Mononuclear cell (primary cell): ENCODE measurements around the gene TEX35. TPM values are rescaled to one million over a fixed set of nuclear protein-coding genes. Genes with fewer than 3 reads are reported as not detected.
"Not testable (repeated sequence)": the region's sequence is repeated elsewhere in the genome, so short reads cannot be mapped to it uniquely, and the experiment has no call there.

Experiments
- H3K27me3 ChIP-seq: 2 replicates; pipeline ENCODE4 v1.6.0; 2011; ENCODE audit warnings: low read length, control low read depth; ENCODE audit not compliant: insufficient read depth
- H3K4me1 ChIP-seq: 2 replicates; pipeline ENCODE4 v1.5.1; 2011; ENCODE audit warnings: mild to moderate bottlenecking, low read length, control low read depth; ENCODE audit not compliant: insufficient read depth
- H3K4me3 ChIP-seq: 2 replicates; pipeline ENCODE4 v1.5.1; 2011; ENCODE audit warnings: mild to moderate bottlenecking, low read length, moderate library complexity
- H3K9me3 ChIP-seq: 2 replicates; pipeline ENCODE4 v1.5.1; 2011; ENCODE audit warnings: low read depth, mild to moderate bottlenecking, control low read depth, low read length
- total RNA-seq: library from RNA; depleted of rRNA; stranded (reverse); fragments of >200 nt; gene quantifications from one replicate; pipeline ENCODE4 v1.2.3, GENCODE V29; 2012

Gene TEX35
- total RNA-seq, 1 donor: under 0.01 TPM

GRCh38 chr1:178558816-178559215, 45.9 kb downstream of the TEX35 start:
- H3K27me3 ChIP-seq, H3K4me3 ChIP-seq, H3K9me3 ChIP-seq, H3K4me1 ChIP-seq: not testable (repeated sequence)

GRCh38 chr1:178560871-178561376, 48.0 kb downstream of the TEX35 start:
- Histone ChIP-seq H3K4me1 (no peaks in the 10 kb centered on the region), H3K27me3 (no peaks in the 10 kb centered on the region), H3K9me3 (no peaks in the 10 kb centered on the region), H3K4me3 (no peak overlapping the region)

GRCh38 chr1:178563099-178563820, 50.4 kb downstream of the TEX35 start:
- no peaks in the 10 kb centered on the region for H3K27me3 ChIP-seq
- H3K4me1 ChIP-seq: no peaks in the 10 kb centered on the region
- H3K4me3 ChIP-seq: no peak overlapping the region
- H3K9me3 ChIP-seq: no peaks in the 10 kb centered on the region

DNA sequence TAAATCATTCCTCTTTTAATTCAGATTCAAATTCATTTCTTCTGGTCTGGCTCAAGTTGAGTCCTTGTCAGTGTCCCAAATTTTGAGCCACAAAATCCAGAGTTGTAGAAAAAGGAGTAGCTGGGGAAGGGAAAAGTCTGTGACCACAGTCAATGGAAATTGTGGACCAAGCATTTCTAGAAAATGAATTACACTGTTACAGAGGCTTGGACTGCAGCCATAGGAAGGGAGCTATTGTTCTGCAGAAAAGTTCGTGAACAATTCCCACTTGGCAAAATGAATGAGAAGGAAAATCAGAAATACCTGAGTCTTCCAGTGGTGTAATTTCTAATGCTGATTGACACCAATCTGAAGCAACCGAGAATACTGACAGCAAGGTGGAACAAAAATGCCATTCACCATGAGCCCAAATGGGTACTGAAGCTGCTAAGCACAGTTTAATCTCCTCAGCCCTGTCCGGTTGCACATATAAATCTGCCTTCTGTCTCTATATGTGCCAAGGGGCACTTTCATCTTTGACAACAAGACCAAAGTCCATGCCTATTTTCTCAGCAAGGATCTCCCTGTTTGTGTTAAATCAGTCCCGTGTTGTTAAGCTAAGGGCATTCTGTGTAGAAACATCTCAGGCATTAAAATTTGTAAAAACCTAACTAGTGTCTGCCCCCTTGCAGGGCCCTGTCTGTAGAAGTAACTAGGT, 51.3 kb downstream of the TEX35 start:
- Histone ChIP-seq H3K27me3 (no peaks in the 10 kb centered on the region), H3K9me3 (no peaks in the 10 kb centered on the region), H3K4me1 (no peaks in the 10 kb centered on the region), H3K4me3 (no peak overlapping the region)

DNA sequence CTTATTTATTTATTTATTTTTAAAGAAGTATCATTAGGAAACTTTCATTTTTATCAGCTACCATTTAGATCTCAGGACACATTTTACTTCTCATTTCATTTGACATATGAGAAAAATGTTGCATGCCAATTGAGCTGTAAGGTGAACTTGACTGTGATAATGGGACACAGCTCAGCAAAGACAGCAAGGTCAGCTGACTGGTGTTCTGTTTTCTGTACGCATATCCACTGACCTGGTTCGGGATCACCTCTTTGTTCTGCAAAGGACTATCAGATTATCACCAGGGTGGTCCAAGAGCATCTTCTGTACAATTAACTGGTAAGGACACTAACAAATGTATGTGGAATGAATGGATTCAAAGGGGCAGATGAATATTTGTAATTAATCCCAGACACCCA, 51.9 kb downstream of the TEX35 start:
- H3K9me3 ChIP-seq: no peaks in the 10 kb centered on the region
- no peaks in the 10 kb centered on the region for H3K27me3 ChIP-seq
- no peak overlapping the region for H3K4me3 ChIP-seq
- no peaks in the 10 kb centered on the region for H3K4me1 ChIP-seq

DNA sequence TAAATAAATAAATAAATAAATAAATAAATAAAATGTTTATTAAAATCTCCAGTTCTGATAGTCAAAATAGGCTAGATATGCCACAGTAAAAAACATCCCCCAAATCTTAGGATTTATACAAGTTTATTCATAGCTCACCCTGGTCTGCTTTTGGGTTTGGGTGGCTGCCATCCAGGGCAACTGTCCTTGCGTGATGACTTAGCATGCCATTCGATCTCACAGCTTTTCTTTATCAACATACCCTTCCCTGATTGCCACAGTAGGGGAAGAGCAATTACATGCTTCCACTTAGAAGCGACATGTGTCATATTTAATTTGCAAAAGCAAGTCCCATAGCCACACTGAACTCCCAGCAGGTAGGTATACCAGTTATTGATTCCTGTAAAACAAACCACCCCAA, 52.7 kb downstream of the TEX35 start:
- no peaks in the 10 kb centered on the region for H3K27me3 ChIP-seq
- H3K9me3 ChIP-seq: no peaks in the 10 kb centered on the region
- no peak overlapping the region for H3K4me3 ChIP-seq
- no peaks in the 10 kb centered on the region for H3K4me1 ChIP-seq

DNA sequence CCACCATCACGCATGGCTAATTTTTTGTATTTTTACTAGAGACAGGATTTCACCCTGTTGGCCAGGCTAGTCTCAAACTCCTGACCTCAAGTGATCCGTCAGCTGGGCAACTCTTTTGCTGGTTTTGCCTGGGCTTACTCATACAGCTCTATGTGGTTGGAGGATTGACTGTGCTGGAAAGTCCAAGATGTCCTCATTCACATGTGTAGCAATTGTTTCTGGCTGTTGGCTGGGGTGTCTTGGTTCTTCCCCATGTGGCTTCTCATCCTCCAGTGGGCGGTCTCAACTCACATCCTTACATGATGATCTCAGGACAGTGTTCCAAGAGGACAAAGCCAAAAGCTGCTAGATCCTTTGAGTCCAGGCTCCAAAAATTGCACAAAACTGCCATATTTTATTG, 53.3 kb downstream of the TEX35 start:
- Histone ChIP-seq H3K4me3 (no peak overlapping the region), H3K9me3 (no peaks in the 10 kb centered on the region), H3K27me3 (no peaks in the 10 kb centered on the region), H3K4me1 (no peaks in the 10 kb centered on the region)

DNA sequence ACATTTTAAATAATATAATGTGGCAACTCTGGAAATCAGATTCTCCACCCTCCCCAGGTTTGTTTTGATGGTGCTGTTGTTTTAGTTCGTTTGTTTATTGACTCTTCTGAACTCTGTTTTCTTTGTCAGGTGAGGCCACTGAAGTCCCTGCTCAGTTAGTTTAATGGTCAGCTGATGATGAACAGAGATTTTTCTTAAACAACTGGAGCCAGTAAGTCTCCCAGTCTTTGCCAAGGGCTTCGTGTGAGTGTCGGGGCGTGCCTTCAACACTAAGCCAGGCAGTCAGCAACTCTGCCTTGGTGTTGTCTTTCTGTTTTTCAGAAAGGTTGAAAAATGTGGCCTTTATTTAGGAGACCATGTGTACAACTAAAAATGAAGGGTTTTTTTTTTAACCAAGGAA, 58.9 kb downstream of the TEX35 start:
- no peaks in the 10 kb centered on the region for H3K9me3 ChIP-seq
- no peaks in the 10 kb centered on the region for H3K27me3 ChIP-seq
- no peaks in the 10 kb centered on the region for H3K4me1 ChIP-seq
- no peak overlapping the region for H3K4me3 ChIP-seq

Other genes starting within 250 kb of the TEX35 start
- gene CLEC20A, start 16.1 kb upstream of the TEX35 start, total RNA-seq: 0.21 TPM
- 34.0 TPM for gene RALGPS2, start 212.1 kb downstream of the TEX35 start, total RNA-seq